ENCODE results near the gene COPG1. TPM values are rescaled to one million over a fixed set of nuclear protein-coding genes. Genes with fewer than 3 reads are reported as not detected.

Gene COPG1
- total and polyA plus RNA-seq, 9 of the 15 experiments (the other 6 are each of a cell fraction or from before 2014, with no cell fraction given), result 40.3 to 105 (median 62.4) TPM

DNA sequence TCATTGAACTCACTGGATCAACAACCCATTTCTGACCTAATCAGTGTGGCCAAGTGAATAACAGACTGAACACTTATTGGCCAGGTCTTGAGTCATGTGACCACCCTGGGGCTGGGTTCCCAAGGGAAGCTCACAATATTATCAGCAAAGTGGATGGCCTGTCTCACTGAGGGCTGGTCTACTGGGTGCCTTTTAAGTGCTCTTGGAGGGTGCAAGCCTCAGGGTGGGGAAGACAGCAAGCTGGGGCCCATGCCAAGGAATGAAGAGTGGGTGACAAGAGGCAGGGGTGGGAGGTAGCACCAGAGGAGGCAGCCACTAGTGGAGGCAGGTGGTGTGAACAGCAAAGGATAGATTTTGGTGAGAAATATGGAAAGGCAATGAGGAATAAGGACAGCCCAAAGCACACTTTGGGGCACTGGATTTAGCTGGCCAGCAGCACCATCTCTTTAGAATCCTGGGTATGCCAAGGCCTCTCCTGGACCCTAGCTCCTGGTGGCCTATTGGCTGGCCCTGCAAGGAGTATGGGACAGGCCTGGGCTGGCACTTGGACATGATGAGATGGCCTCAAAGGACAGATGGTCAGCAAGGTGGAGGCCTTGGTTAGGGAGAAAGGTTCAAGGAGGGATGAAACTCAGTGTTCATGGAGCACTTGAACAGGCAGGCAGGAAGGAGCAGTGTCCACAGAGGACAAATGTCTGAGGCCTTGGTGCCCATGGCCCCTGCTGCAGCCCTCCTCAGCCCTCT, 63.4 kb downstream of the COPG1 start (continued):
- TF ChIP-seq ZNF609 (CRISPR knock-in tag; IDR thresholded peaks at IDR 0.05; ENCODE audit: borderline replicate concordance), result no peak
- 0 out of 2 replicates have a peak, but pooled peaks have one; percentile 4 for TF ChIP-seq THRB (CRISPR knock-in tag; conservative IDR thresholded peaks at IDR 0.05)
- TF ChIP-seq DNMT1 (IDR thresholded peaks at IDR 0.05), result no peak
- TF ChIP-seq, protein P1, sequence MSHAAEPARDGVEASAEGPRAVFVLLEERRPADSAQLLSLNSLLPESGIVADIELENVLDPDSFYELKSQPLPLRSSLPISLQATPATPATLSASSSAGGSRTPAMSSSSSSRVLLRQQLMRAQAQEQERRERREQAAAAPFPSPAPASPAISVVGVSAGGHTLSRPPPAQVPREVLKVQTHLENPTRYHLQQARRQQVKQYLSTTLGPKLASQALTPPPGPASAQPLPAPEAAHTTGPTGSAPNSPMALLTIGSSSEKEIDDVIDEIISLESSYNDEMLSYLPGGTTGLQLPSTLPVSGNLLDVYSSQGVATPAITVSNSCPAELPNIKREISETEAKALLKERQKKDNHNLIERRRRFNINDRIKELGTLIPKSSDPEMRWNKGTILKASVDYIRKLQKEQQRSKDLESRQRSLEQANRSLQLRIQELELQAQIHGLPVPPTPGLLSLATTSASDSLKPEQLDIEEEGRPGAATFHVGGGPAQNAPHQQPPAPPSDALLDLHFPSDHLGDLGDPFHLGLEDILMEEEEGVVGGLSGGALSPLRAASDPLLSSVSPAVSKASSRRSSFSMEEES (CRISPR knock-in tag; IDR thresholded peaks at IDR 0.05), result peak; percentile 93
- no peak for TF ChIP-seq CBX5 (IDR thresholded peaks at IDR 0.05; ENCODE audit: borderline replicate concordance, low read depth)
- no peak for TF ChIP-seq ZNF431 (CRISPR knock-in tag; IDR thresholded peaks at IDR 0.05)
- no peak for TF ChIP-seq POLR2G (IDR thresholded peaks at IDR 0.05; ENCODE audit: low read depth, low read length)
- TF ChIP-seq KAT8 (IDR thresholded peaks at IDR 0.05; ENCODE audit: low read depth), result no peak
- TF ChIP-seq, protein P2, sequence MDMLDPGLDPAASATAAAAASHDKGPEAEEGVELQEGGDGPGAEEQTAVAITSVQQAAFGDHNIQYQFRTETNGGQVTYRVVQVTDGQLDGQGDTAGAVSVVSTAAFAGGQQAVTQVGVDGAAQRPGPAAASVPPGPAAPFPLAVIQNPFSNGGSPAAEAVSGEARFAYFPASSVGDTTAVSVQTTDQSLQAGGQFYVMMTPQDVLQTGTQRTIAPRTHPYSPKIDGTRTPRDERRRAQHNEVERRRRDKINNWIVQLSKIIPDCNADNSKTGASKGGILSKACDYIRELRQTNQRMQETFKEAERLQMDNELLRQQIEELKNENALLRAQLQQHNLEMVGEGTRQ (CRISPR knock-in tag; IDR thresholded peaks at IDR 0.05), result peak; percentile 67
- no peak for TF ChIP-seq FOS (IDR thresholded peaks at IDR 0.05; ENCODE audit: extremely low read depth, insufficient read length)
- peak; percentile 73 for TF ChIP-seq USF1 (CRISPR knock-in tag; IDR thresholded peaks at IDR 0.05)
- TF ChIP-seq BRD9 (IDR thresholded peaks at IDR 0.05; ENCODE audit: low read depth, partially characterized antibody), result no peak
- TF ChIP-seq NBN (IDR thresholded peaks at IDR 0.05; ENCODE audit: low read depth), result no peak
- 0 out of 2 replicates have a peak, but pooled peaks have one; percentile 15 for TF ChIP-seq CBFA2T2 (conservative IDR thresholded peaks at IDR 0.05)
- TF ChIP-seq ZNF282 (CRISPR knock-in tag; IDR thresholded peaks at IDR 0.05), result no peak
- no peak for TF ChIP-seq TEAD2 (tag; IDR thresholded peaks at IDR 0.05)

Measured in K562 (cell line).